Globus pallidus (tissue), 1 donor: ENCODE data around the gene RSRC1.
"Not testable (repeated sequence)": the region's sequence is repeated elsewhere in the genome, so short reads cannot be mapped to it uniquely, and the experiment has no call there.

Experiments used
- DNase-seq: peaks from one replicate; pipeline ENCODE4 v3.0.0-alpha.2; 2015; ENCODE audit warnings: low spot score

The RSRC1 gene

GRCh38 chr3:158404131-158404718 lies 294.3 kb downstream of the RSRC1 start:
- DNase-seq: no peak

GRCh38 chr3:158405507-158405906 lies 295.6 kb downstream of the RSRC1 start:
- DNase-seq: no peak

- DNase-seq: no peak
Measured at GRCh38 chr3:158407844-158408517, 298.1 kb downstream of the RSRC1 start.

- not testable (repeated sequence) for DNase-seq
Measured at GRCh38 chr3:158408518-158408897, 298.6 kb downstream of the RSRC1 start.

GRCh38 chr3:158418035-158418434 lies 308.1 kb downstream of the RSRC1 start:
- DNase-seq: no peak

- DNase-seq: no peak
Measured at GRCh38 chr3:158419820-158420653, 310.1 kb downstream of the RSRC1 start.

GRCh38 chr3:158420654-158421396 lies 310.9 kb downstream of the RSRC1 start:
- no peak for DNase-seq

GRCh38 chr3:158430448-158430847 lies 320.6 kb downstream of the RSRC1 start:
- DNase-seq: no peak

GRCh38 chr3:158430968-158431367 lies 321.1 kb downstream of the RSRC1 start:
- DNase-seq: no peak

- DNase-seq: peak; percentile 13
Measured at GRCh38 chr3:158431829-158432228, 321.9 kb downstream of the RSRC1 start.

GRCh38 chr3:158434412-158435038 lies 324.6 kb downstream of the RSRC1 start:
- DNase-seq: peak; percentile 76

GRCh38 chr3:158443632-158444031 lies 333.7 kb downstream of the RSRC1 start:
- no peak for DNase-seq

GRCh38 chr3:158447408-158447807 lies 337.5 kb downstream of the RSRC1 start:
- no peak for DNase-seq

GRCh38 chr3:158451405-158452055 lies 341.6 kb downstream of the RSRC1 start:
- DNase-seq: no peak

GRCh38 chr3:158452334-158452733 lies 342.4 kb downstream of the RSRC1 start:
- DNase-seq: no peak

GRCh38 chr3:158453004-158453403 lies 343.1 kb downstream of the RSRC1 start:
- no peak for DNase-seq

- no peak for DNase-seq
Measured at GRCh38 chr3:158453865-158454264, 344.0 kb downstream of the RSRC1 start.

- DNase-seq: no peak
Measured at GRCh38 chr3:158455406-158455805, 345.5 kb downstream of the RSRC1 start.

- no peak for DNase-seq
Measured at GRCh38 chr3:158456114-158456513, 346.2 kb downstream of the RSRC1 start.

GRCh38 chr3:158458464-158458863 lies 348.6 kb downstream of the RSRC1 start:
- DNase-seq: no peak

GRCh38 chr3:158460926-158461325 lies 351.0 kb downstream of the RSRC1 start:
- DNase-seq: no peak
